Measurements from ENCODE around the gene ALDH8A1.

The ALDH8A1 gene, protein sequence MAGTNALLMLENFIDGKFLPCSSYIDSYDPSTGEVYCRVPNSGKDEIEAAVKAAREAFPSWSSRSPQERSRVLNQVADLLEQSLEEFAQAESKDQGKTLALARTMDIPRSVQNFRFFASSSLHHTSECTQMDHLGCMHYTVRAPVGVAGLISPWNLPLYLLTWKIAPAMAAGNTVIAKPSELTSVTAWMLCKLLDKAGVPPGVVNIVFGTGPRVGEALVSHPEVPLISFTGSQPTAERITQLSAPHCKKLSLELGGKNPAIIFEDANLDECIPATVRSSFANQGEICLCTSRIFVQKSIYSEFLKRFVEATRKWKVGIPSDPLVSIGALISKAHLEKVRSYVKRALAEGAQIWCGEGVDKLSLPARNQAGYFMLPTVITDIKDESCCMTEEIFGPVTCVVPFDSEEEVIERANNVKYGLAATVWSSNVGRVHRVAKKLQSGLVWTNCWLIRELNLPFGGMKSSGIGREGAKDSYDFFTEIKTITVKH

DNA sequence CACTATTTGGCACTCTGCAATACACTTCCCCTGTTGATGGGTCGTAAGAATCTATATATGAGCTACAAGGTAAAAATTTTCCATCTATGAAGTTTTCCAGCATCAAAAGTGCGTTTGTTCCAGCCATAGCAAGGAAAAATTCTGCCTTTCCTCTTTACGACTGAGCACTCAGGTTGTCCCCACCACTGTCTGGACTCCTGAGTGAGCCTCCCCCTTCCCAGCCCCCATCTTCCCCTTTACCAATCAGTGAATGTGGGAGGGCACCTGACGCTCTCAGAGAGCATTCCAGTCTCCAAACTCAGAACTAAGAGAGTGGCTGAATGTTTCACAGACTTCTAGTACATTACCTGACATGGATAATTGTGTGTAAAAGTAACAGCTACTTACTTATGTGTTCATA lies at the start of gene ALDH8A1:
Gene ALDH8A1, minus strand, starts transcription at position 175 of the 400 bp plus-strand sequence. Its CDS starts 48 bp downstream, at position 127.
- no peak for DNase-seq (ENCODE audit: low read depth)

DNA sequence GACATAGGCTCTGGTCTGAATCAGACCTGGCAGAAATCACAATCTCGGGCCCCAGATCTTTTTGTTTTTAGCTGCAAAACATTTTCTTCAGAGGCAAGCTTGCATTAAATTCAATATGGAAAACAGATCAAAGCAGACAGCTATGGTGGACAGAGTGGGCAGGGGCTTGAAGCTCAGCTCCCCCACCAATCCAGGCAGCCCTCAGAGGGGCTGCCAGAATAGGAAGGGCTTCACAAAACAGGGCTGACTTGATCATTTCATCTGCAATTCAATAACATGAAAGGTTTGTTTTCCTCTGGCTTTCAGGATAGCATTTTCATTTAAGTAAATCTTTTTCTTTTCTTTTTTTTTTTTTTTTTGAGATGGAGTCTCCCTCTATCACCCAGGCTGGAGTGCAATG lies 49.2 kb upstream of the ALDH8A1 start:
- no peak for DNase-seq (ENCODE audit: low read depth)

DNA sequence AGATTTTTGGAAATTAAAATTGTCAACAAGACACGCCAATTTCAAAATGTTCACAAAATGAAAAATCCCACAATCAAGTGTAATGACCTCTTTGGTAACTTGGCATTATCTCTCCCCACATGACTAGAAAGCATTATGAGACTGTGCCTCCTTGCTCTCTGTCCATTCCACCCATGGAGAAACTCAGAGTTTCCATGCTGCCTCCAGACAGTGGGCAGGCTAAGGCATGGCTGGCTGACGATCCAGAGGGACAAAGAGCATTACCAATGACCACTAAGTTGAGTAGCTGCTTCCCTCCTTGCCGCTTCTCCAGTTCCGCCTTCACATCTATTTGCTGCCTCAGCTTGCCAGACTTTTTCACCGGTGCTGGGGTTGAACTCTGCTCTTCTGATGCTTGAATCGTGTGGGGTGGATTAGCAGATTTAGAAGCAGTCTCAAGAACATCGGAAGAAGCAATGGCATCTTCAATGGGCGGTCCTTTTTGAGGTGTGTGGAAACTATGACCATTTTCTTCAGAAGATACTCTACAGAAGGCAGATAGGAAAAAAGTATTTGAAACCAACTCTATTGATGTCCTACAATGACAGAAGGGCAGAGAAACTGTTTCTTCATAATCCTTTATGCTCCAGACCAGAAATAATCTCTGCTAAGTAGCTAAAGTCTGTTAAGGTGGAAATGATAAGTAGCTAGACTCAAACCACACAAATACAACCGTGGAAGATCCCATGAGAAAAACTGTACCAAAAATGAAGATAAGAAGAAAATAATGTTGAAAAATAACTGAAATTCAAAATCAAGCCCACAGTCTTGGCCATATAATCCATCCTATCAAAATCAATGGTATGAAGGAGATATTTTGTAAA lies 47.5 kb upstream of the ALDH8A1 start:
- no peak for DNase-seq (ENCODE audit: low read depth)

DNA sequence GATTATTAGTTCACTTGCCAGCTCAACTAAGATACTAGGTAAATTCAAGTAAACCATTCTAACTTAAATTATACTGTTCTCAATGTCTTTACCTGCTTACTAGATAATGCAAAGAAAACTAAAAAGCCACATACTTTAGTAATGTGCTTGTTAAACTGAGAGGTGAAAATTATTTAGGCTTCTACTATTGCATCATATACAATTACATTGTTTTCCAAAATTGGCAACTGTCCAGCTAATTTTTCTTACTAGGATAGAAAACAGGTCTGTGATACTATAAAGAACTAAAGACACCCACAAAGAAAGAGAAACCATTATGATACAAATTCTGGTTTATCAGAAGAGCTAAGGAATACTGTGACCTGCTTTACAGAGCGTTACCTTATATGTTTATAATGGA lies 45.6 kb upstream of the ALDH8A1 start:
- DNase-seq (ENCODE audit: low read depth): no peak

DNA sequence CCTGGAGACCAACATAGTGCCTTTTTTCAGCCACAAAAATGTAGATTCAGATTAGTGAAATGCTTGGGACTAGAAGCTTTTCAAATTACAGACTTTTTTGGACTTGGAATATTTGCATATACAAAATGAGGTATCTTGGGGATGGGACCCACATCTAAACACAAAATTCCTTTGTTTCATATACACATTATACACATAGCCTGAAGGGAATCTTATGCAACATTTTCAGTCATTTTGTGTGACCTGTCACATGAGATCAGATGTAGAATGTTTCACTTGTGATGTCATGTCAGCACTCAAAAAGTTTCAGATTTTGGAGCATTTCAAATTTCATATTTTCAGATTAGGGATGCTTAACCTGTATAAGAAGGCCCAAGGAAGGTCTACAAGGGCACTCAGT lies 44.5 kb upstream of the ALDH8A1 start:
- no peak for DNase-seq (ENCODE audit: low read depth)

DNA sequence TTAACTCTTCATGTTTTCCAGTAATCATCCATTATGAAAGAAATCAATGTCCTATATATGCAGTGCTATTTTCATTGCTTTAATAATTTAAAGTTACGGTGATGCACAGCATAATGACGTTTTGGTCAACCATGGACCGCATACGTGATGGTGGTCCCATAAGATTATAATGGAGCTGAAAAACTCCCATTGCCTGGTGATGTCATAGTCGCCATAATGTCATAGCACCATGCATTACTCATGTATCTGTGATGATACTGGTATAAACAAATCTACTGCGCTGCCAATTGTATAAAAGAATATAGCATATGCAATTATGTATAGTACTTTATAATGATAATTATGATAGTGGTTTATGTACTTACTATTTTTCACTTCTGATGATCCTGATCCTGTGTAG lies 42.3 kb upstream of the ALDH8A1 start:
- DNase-seq (ENCODE audit: low read depth): no peak

DNA sequence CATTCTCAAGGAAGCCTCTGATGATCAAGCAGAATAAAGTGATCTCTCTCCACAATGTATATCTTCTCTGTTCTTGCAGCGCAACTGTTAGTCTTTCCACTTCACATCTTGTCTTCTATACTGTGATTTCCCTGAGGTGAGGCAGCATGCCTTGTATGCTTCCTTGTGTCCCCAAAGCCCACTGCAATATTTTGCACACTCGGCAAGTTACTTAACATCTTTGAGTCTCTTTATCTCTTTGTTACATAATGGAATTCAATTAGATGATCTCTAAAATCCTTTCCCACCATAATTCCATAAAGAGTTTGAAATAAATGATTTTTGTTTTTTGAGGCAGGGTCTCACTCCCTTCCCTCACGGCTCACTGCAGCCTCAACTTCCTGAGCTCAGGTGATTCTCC lies 40.4 kb upstream of the ALDH8A1 start:
- DNase-seq (ENCODE audit: low read depth): no peak

DNA sequence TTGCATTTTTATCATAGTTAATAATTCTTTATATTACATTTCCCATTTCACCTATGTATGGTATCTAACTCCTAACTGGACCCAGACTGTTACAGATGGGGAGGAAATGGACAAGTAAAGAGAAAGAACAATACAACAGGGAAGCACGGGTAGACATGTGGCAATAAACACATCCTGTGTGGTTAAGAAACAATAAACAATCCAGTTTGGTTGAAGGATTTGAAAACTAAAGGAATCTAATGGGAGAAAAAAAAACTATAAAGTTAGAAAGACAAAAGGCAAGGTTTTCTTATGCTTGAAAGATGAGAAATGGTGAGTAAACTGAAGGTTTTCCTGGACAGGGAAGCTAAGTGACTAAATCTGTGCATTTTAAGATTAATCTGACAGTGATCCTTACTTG lies 34.9 kb upstream of the ALDH8A1 start:
- no peak for DNase-seq (ENCODE audit: low read depth)

DNA sequence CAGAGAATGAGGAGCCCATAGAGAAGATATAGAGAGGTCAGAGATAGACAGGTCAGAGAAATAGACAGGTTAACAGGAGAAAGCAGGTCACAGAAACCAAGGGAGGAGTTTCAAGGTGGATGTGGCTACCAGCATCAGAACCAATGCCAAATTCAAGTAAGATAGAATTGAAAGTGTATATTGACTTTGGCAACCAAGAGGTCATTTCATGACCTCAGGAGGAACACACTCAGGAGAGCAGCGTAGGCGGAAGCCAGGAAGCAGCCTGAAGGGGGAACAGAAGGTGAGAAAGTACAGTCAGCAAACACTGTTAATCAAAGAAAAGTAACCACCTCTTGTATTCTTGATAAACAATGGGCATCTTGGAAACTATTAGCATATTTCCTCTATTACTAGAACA lies 33.9 kb upstream of the ALDH8A1 start:
- DNase-seq (ENCODE audit: low read depth): no peak

DNA sequence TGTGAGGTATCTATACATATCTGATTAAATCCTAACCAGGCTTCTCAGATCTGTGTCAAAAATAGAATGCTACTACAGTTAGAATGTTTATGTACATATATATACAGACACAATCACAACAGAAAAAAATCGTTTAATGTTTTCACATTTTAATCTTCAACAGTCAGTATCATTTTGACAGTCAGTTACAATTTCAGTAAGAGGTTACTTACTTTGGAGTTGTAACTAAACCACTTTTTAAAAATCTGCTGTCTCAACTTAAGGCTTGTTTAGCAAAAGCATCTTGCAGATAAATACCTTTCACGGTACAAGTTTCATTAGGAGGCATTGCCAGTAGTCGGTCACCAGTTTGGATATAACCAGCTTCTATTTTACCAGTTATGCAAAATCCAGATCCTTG lies 32.3 kb upstream of the ALDH8A1 start:
- DNase-seq (ENCODE audit: low read depth): no peak

DNA sequence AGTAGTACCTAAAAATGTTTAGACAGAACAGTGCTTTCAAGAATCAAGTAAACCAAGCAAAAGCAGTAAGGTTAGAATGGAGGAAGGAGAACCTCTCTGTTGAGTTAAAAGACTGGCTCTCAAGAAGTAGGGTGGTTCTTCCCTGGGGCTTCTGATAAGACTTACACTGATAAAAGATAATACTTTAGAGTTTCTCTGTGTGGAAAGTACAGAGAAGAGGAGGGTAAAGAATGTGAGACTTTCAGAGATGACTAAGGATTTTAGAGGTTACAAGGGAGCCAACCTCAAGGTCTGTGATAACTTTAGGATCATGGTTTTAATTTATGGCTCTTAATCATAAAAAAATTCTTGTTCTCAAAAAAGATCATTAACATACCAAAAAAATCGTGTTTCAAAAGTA lies 30.9 kb upstream of the ALDH8A1 start:
- no peak for DNase-seq (ENCODE audit: low read depth)

DNA sequence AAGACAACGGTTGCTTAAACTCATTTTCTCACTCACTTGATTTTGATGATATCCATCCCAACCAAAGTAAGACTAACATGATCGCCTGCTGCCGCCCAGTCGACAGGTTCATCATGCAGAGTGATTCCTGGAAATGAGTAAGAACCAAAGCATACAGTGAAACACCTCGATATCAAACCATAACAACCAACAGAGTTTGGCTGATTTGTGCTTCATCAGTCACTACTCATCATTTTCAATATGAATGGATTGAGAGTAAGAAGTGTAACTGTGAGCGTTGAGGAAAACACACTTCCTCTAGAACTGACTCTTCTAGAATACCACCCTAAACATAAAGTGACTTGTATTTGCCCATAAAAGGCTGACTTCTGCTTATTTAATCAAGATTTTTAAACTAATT lies 29.2 kb upstream of the ALDH8A1 start:
- no peak for DNase-seq (ENCODE audit: low read depth)

DNA sequence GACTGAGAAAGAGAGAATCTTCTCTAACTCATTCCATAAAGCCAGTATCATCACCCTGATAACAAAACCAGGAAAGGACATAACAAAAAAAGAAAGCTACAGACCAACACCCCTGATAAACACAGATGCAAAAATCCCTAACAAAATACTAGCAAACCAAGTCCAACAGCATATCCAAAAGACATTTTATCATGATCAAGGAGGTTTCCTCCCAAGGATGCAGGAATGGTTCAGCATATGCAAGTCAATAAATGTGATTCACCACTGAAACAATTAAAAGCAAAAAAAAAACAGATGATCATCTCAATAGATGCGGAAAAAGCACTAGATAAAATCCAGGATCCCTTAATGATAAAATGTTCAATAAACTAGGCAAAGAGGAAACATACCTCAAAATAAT lies 24.5 kb upstream of the ALDH8A1 start:
- no peak for DNase-seq (ENCODE audit: low read depth)

DNA sequence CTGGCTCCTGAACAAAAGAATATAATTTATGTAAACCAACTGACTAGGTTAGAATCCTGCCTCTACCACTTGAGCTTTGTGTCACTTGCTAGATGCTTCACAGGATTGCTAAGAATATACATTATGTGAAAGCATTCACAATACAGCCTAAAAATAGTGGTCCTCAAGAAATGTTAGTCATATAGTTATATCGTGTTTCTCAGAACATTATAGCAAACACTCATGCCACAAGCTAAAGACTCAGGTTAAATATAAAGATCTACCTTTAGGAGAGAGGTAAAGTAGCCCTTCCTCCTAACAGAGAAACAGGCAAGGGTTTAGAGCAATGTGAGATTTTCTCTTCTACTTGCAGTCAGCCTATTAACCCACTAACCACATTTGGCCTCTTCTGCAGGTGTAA lies 17.8 kb upstream of the ALDH8A1 start:
- no peak for DNase-seq (ENCODE audit: low read depth)

DNA sequence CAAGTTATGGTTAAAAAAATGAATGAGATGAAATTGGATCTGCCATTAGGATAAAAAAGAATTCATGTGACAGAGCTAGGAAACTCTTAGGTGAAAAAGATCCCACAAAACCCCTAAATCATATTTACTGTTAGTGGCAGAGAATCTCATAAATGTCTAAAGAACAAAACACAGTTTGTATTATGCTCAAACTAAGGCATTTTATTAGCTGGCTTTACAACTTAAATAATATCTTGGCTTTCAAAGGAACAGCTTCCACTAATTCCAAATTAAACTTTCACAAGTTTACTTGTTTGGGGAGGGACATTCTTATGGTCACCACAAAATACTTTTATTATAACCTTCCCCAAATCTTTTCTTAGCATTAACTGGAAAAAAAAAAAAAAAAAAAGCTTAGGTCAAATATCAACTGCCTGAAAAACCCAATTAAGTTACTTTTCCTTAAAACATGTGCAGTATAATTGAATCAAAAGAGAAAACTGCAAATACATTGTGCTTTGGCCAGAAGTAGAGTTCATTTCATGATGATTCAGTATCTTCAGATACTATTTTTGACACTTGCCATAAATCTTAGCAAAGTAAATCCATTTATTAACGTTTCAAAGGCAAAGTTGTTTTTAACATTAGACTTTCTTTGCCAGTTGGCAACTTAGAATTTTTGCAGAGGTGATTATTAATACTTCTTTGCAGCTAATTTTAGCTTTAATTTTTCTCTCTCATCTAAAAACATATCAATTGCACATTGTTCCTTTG lies 14.7 kb upstream of the ALDH8A1 start:
- DNase-seq (ENCODE audit: low read depth): no peak

DNA sequence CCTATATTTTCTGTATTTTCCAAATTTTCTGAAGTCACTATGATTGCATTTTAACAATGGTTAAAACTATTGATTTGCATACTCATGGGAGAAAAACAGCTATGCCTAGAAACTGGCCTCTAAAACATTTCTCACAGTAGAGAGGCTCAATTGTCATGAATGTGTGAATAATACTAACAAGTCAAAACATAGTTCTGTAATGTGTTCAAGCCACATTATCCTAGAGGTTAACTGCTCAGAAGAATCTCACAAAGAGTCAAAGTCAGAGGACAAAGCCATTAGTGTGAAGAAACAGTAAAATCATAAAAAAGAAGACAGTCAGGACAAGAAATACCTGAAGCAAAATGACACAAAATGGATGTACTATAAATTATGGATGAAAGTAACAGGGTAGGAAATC lies 12.5 kb upstream of the ALDH8A1 start:
- DNase-seq (ENCODE audit: low read depth): no peak

DNA sequence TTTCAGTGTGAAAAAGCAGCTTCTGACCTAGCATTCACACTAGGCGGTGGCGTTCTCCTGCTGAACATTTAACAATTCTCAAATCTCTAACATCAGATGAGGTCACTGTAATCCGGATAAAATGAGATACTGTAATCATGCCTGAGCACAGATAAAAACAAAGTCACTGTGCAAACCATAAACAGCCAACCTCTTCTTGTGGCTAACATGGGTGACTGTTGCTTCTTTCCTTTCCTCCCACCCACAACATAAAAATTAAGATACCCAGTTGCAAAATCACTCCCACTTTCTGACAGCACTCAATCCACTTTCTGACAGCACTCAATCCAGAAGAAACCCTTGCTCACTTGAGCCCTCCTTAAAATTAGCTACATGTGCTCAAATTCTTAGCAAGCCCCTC lies 11.5 kb upstream of the ALDH8A1 start:
- no peak for DNase-seq (ENCODE audit: low read depth)

DNA sequence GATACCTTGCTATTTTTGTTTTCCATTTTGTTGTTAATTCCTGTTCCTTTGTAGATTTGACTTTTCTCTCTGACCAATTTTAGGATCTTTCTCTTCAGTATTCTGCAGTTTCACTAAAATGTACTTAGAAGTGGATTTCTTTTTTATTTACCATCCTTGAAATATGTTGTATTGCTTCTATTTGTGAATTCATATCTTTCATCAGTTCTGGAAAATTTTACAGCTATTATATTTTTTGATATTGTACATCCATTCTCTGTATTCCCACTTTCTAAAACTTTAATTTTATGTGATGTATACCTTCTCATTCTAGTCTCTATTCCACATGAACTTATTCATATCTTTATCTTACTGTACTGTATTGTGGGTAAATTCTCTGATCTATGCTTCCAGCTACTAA lies 9.7 kb upstream of the ALDH8A1 start:
- DNase-seq (ENCODE audit: low read depth): no peak

DNA sequence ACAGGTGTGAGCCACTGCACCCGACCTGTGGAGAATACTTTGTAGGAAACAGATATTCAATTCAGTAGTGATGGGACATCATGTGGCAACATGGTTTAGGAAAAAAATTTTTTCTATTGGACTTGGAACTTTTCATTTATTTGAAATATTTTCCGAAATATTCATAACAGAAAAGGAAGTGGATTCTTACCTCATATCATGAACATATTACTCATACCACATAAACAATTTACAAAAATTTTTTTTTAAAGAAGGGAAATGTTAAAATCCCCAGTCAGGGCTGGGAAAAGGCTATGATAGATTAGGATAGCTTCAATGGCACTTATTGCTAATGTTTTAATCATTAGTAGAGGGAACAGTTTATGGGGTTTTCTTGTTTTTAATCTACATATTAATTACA lies 6.8 kb upstream of the ALDH8A1 start:
- DNase-seq (ENCODE audit: low read depth): no peak

DNA sequence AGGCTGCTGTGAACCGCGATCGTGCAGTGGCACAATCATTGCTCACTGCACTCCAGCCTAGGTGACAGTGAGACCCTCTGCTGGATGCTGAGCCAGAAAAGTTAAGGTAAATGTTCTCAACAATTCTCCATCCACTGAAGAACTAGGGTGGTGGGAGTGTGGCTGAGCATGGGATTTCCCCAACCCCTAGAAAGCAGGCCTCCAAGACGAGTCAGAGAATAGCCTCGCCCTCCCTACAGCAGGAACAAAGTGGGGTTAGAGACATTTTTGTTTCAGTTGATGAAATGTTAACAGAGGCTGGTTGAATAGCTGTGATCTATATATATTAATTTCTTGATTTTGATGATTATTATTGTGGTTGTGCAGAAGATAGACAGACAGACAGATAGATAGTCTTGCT lies 6.1 kb upstream of the ALDH8A1 start:
- no peak for DNase-seq (ENCODE audit: low read depth)

DNA sequence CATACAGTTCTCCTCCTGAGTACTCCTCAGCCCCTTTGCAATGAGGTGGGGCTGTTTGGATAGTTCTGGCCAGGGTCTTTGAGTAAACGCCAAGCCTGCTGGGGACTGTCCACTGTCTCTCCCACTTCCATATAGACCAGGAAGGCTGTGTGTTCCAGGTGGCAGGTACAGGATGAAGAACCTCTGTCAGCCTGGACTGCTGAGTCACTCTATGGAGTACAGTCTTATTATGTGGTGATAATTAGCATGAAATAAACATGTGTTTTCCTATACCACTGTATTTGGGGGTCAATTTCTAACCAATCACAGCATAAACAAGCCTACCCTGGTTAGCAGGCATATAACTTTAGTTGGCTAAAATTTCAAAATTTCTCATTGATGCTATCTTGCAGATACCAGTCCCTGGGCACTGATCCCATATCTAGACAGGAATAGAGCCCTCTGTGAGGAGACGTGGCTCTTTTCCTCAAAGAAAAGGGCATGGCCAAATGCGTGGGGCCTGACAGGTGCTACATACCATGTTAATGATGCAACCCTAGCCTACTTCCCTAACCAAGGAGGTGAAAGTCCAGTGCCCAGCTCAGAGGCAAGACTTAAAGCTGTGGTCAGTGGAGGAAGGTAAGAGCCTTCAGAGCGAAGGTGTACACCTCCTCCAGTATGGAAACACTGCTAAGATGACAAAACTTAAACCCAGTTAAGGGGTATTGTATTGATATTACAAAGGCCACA lies 4.5 kb upstream of the ALDH8A1 start:
- DNase-seq (ENCODE audit: low read depth): no peak

Data from fibroblast of the conjunctiva (primary cell).